A673 (cell line): ENCODE results near the gene B4GALT5. TPM values are rescaled to one million over a fixed set of nuclear protein-coding genes. Genes with fewer than 3 reads are reported as not detected.

Source experiments
- BruUV-seq: library from RNA; stranded (reverse); fragments of 400-500 nt; replicated peaks from 2 replicates; lab custom pipeline; 2021; lab: Mats Ljungman, UMichigan
- CTCF ChIA-PET: fragments of 300-600 bp; sonication (Branson Sonifier 250); formaldehyde crosslinking; loops from one replicate; lab custom pipeline; 2022; ENCODE audit warnings: antibody characterized with exemption; lab: Charles Lee
- POLR2A ChIA-PET: fragments of 300-600 bp; sonication (Branson Sonifier 250); formaldehyde crosslinking; loops from one replicate; lab custom pipeline; 2022; ENCODE audit warnings: antibody characterized with exemption; ENCODE audit not compliant: low non-redundant PET; lab: Charles Lee
- DNase-seq: peaks from one replicate; pipeline ENCODE4 v3.0.0-alpha.2; 2015; ENCODE audit warnings: low spot score
- H3K27ac ChIP-seq: fragments of 200-600 bp; sonication (generic); 2 replicates; pipeline ENCODE4 v1.5.1; 2016; ENCODE audit warnings: mixed run types, low read depth, mild to moderate bottlenecking, mixed read lengths, antibody characterized with exemption, low read length; ENCODE audit not compliant: poor library complexity, severe bottlenecking
- H3K27me3 ChIP-seq: fragments of 200-600 bp; sonication (generic); replicated peaks from 2 replicates; pipeline ENCODE4 v1.6.1; 2017; ENCODE audit warnings: mixed run types, low read depth, mild to moderate bottlenecking, mixed read lengths, antibody characterized with exemption, low read length; ENCODE audit not compliant: insufficient read depth, poor library complexity
- H3K36me3 ChIP-seq: fragments of 200-600 bp; sonication (generic); 2 replicates; pipeline ENCODE4 v1.6.1; 2016; ENCODE audit warnings: mixed run types, mild to moderate bottlenecking, mixed read lengths, antibody characterized with exemption, low read length; ENCODE audit not compliant: insufficient read depth, poor library complexity, severe bottlenecking
- H3K4me1 ChIP-seq: fragments of 200-600 bp; sonication (generic); 2 replicates; pipeline ENCODE4 v1.6.1; 2017; ENCODE audit warnings: mixed run types, mild to moderate bottlenecking, mixed read lengths, antibody characterized with exemption, low read length; ENCODE audit not compliant: insufficient read depth, poor library complexity, severe bottlenecking
- H3K4me3 ChIP-seq: fragments of 200-600 bp; sonication (generic); 2 replicates; pipeline ENCODE4 v1.5.1; 2016; ENCODE audit warnings: low read depth, mixed run types, mild to moderate bottlenecking, mixed read lengths, low read length; ENCODE audit not compliant: poor library complexity, severe bottlenecking
- H3K9me3 ChIP-seq: fragments of 200-600 bp; sonication (generic); 2 replicates; pipeline ENCODE4 v1.6.1; 2016; ENCODE audit warnings: mixed run types, low read depth, mild to moderate bottlenecking, mixed read lengths, antibody characterized with exemption, low read length; ENCODE audit not compliant: poor library complexity, severe bottlenecking
- EZH2 ChIP-seq: fragments of 200-600 bp; sonication (generic); IDR thresholded peaks from 2 replicates; pipeline ENCODE4 v1.6.1; 2017; ENCODE audit warnings: borderline replicate concordance, low read depth, mild to moderate bottlenecking, mixed read lengths, antibody characterized with exemption, low read length; ENCODE audit not compliant: poor library complexity, severe bottlenecking
- intact Hi-C: fragments of 100-400 bp; cut with micrococcal nuclease; formaldehyde crosslinking; loops from one replicate; pipeline ENCODE4 v1.10.0; 2022; ENCODE audit not compliant: unreplicated experiment
- total RNA-seq: library from RNA; stranded (reverse); gene quantifications from 2 replicates; pipeline ENCODE4 v1.2.3, GENCODE V29; 2021
- TF ChIP-seq, protein P1 (sequence below): fragments of 300-800, 200-600 bp; sonication (generic); conservative IDR thresholded peaks from 2 replicates; pipeline ENCODE4 v1.5.1; 2017; ENCODE audit warnings: low read depth, mild to moderate bottlenecking, antibody characterized with exemption, low read length, moderate library complexity, mixed read lengths

B4GALT5 gene
- total RNA-seq, 1 experiment from 2014 or later = 78.0 TPM

DNA sequence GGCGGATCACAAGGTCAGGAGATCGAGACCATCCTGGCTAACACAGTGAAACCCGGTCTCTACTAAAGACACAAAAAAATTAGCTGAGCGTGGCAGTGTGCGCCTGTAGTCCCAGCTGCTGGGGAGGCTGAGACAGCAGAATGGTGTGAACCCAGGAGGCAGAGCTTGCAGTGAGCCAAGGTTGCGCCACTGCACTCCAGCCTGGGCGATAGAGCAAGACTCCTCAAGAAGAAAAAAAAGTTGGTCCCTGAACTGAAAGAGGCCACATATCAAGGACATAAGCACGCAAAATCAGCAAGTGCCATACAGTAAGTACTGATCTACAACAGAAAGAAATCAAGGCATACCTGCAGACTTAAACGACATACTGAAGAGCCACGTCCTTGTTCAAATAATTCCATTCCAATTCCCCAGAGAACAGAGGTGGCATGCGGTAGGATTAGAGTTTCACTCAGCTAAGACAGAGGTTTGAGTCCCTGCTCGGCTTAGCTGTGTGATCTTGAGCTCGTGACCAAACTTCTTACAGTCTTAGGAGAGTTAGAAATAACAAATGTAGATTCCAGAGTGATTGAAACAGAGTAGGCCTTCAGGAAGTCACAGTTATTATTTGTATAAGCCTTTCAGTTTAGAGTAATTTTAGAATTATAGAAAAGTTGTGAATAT, 29.2 kb downstream of the B4GALT5 start:
- peak; percentile 35 for DNase-seq
- intact Hi-C loops = no loop called here
- POLR2A ChIA-PET = no interaction called here
- BruUV-seq = no TSS peak
- Histone ChIP-seq H3K4me1 (peaks cover 62% of the 10 kb centered on the region), H3K36me3 (no peaks in the 10 kb centered on the region), H3K9me3 (no peaks in the 10 kb centered on the region), H3K27ac (peak overlapping the region; percentile 87), H3K4me3 (no peak overlapping the region), H3K27me3 (no peaks in the 10 kb centered on the region)
- CTCF ChIA-PET = no interaction called here
- no peak for TF ChIP-seq EZH2
- TF ChIP-seq, protein P1, sequence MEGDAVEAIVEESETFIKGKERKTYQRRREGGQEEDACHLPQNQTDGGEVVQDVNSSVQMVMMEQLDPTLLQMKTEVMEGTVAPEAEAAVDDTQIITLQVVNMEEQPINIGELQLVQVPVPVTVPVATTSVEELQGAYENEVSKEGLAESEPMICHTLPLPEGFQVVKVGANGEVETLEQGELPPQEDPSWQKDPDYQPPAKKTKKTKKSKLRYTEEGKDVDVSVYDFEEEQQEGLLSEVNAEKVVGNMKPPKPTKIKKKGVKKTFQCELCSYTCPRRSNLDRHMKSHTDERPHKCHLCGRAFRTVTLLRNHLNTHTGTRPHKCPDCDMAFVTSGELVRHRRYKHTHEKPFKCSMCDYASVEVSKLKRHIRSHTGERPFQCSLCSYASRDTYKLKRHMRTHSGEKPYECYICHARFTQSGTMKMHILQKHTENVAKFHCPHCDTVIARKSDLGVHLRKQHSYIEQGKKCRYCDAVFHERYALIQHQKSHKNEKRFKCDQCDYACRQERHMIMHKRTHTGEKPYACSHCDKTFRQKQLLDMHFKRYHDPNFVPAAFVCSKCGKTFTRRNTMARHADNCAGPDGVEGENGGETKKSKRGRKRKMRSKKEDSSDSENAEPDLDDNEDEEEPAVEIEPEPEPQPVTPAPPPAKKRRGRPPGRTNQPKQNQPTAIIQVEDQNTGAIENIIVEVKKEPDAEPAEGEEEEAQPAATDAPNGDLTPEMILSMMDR = no peak

DNA sequence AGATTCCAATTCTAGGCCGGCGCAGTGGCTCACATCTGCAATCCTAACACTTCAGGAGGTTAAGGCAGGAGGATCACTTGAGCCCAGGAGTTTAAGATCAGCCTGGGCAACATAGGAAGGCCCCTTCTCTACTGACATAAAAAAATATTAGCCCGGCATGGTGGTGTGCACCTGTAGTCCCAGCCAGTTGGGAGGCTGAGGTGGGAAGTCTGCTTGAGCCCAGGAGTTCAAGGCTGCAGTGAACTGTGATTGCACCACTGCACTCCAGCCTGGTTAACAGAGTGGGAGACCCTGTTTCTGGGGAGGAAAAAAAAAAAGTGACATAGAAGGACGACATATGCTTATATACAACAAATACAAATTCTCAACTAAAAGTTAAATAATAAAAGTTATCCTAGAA, 30.9 kb downstream of the B4GALT5 start:
- ChIA-PET CTCF (no interaction called here), POLR2A (no interaction called here)
- Histone ChIP-seq H3K27ac (peak overlapping the region; percentile 31), H3K36me3 (no peaks in the 10 kb centered on the region), H3K4me1 (peaks cover 66% of the 10 kb centered on the region), H3K4me3 (no peak overlapping the region), H3K27me3 (no peaks in the 10 kb centered on the region), H3K9me3 (no peaks in the 10 kb centered on the region)
- no peak for DNase-seq
- no peak for TF ChIP-seq EZH2
- TF ChIP-seq, protein P1 = no peak
- BruUV-seq = no TSS peak
- intact Hi-C loops = no loop called here

DNA sequence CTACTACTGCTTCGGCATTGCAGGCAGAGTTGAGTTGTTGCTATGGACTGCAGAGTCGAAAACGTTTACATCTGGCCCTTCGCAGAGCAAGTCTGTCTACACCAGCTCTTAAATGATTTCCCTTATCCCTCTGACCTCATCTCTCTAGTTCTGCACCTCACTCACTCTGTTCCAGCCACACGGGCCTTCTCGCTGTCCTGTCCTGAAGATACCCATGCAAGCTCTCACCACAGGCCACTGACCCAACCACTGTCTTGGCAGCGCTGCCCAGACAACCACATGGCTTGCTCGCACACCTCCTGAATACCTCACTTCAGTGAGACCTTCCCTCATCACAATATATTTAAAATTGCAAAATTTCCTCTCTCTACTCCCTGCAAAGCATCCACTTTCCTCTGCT, 31.4 kb downstream of the B4GALT5 start:
- Histone ChIP-seq H3K27ac (peak overlapping the region; percentile 31), H3K4me3 (no peak overlapping the region), H3K9me3 (no peaks in the 10 kb centered on the region), H3K27me3 (no peaks in the 10 kb centered on the region), H3K36me3 (no peaks in the 10 kb centered on the region), H3K4me1 (peaks cover 66% of the 10 kb centered on the region)
- no peak for DNase-seq
- ChIA-PET POLR2A (no interaction called here), CTCF (no interaction called here)
- intact Hi-C loops = no loop called here
- BruUV-seq = no TSS peak
- TF ChIP-seq, protein P1 = no peak
- no peak for TF ChIP-seq EZH2
